ENCODE measurements around the gene PAK1IP1. TPM values are rescaled to one million over a fixed set of nuclear protein-coding genes. Genes with fewer than 3 reads are reported as not detected.
"Not testable (repeated sequence)": the region's sequence is repeated elsewhere in the genome, so short reads cannot be mapped to it uniquely, and the experiment has no call there.

PAK1IP1 gene
- total RNA-seq, 1 donor from 2014 or later = 30.8 TPM

GRCh38 chr6:10662207-10662606, 32.6 kb upstream of the PAK1IP1 start:
- DNase-seq (ENCODE audit: low read depth) = no peak
- Histone ChIP-seq H3K27me3 (ENCODE audit: control insufficient read depth, insufficient read depth, low read length) (no peaks in the 10 kb centered on the region), H3K4me3 (ENCODE audit: low read depth, low read length) (no peak overlapping the region), H3K36me3 (ENCODE audit: control insufficient read depth, insufficient read depth, low read length) (no peaks in the 10 kb centered on the region)
- no peak for TF ChIP-seq CTCF (IDR thresholded peaks at IDR 0.05; ENCODE audit: insufficient read depth, low read length, poor library complexity, severe bottlenecking)

GRCh38 chr6:10662742-10663141, 32.0 kb upstream of the PAK1IP1 start:
- H3K36me3 ChIP-seq (ENCODE audit: control insufficient read depth, insufficient read depth, low read length) = no peaks in the 10 kb centered on the region
- H3K4me3 ChIP-seq (ENCODE audit: low read depth, low read length) = no peak overlapping the region
- no peak for TF ChIP-seq CTCF (IDR thresholded peaks at IDR 0.05; ENCODE audit: insufficient read depth, low read length, poor library complexity, severe bottlenecking)
- H3K27me3 ChIP-seq (ENCODE audit: control insufficient read depth, insufficient read depth, low read length) = no peaks in the 10 kb centered on the region
- no peak for DNase-seq (ENCODE audit: low read depth)

GRCh38 chr6:10665595-10665994, 29.2 kb upstream of the PAK1IP1 start:
- DNase-seq (ENCODE audit: low read depth); H3K27me3 ChIP-seq (ENCODE audit: control insufficient read depth, insufficient read depth, low read length); H3K36me3 ChIP-seq (ENCODE audit: control insufficient read depth, insufficient read depth, low read length); H3K4me3 ChIP-seq (ENCODE audit: low read depth, low read length): not testable (repeated sequence)

GRCh38 chr6:10668126-10668917, 26.4 kb upstream of the PAK1IP1 start:
- Histone ChIP-seq H3K27me3 (ENCODE audit: control insufficient read depth, insufficient read depth, low read length) (no peaks in the 10 kb centered on the region), H3K4me3 (ENCODE audit: low read depth, low read length) (no peak overlapping the region), H3K36me3 (ENCODE audit: control insufficient read depth, insufficient read depth, low read length) (no peaks in the 10 kb centered on the region)
- no peak for TF ChIP-seq CTCF (IDR thresholded peaks at IDR 0.05; ENCODE audit: insufficient read depth, low read length, poor library complexity, severe bottlenecking)
- DNase-seq (ENCODE audit: low read depth) = no peak

- no peak overlapping the region for H3K4me3 ChIP-seq (ENCODE audit: low read depth, low read length)
- no peak for TF ChIP-seq CTCF (IDR thresholded peaks at IDR 0.05; ENCODE audit: insufficient read depth, low read length, poor library complexity, severe bottlenecking)
- no peaks in the 10 kb centered on the region for H3K27me3 ChIP-seq (ENCODE audit: control insufficient read depth, insufficient read depth, low read length)
- DNase-seq (ENCODE audit: low read depth) = no peak
- H3K36me3 ChIP-seq (ENCODE audit: control insufficient read depth, insufficient read depth, low read length) = no peaks in the 10 kb centered on the region
Observed at GRCh38 chr6:10676403-10676802, 18.4 kb upstream of the PAK1IP1 start.

- TF ChIP-seq CTCF (IDR thresholded peaks at IDR 0.05; ENCODE audit: insufficient read depth, low read length, poor library complexity, severe bottlenecking) = no peak
- Histone ChIP-seq H3K36me3 (ENCODE audit: control insufficient read depth, insufficient read depth, low read length) (no peaks in the 10 kb centered on the region), H3K27me3 (ENCODE audit: control insufficient read depth, insufficient read depth, low read length) (no peaks in the 10 kb centered on the region), H3K4me3 (ENCODE audit: low read depth, low read length) (no peak overlapping the region)
- DNase-seq (ENCODE audit: low read depth) = no peak
Observed at GRCh38 chr6:10678456-10678855, 16.3 kb upstream of the PAK1IP1 start.

Measured in kidney epithelial cell (primary cell).